ENCODE results near the gene BCAR1.

DNA sequence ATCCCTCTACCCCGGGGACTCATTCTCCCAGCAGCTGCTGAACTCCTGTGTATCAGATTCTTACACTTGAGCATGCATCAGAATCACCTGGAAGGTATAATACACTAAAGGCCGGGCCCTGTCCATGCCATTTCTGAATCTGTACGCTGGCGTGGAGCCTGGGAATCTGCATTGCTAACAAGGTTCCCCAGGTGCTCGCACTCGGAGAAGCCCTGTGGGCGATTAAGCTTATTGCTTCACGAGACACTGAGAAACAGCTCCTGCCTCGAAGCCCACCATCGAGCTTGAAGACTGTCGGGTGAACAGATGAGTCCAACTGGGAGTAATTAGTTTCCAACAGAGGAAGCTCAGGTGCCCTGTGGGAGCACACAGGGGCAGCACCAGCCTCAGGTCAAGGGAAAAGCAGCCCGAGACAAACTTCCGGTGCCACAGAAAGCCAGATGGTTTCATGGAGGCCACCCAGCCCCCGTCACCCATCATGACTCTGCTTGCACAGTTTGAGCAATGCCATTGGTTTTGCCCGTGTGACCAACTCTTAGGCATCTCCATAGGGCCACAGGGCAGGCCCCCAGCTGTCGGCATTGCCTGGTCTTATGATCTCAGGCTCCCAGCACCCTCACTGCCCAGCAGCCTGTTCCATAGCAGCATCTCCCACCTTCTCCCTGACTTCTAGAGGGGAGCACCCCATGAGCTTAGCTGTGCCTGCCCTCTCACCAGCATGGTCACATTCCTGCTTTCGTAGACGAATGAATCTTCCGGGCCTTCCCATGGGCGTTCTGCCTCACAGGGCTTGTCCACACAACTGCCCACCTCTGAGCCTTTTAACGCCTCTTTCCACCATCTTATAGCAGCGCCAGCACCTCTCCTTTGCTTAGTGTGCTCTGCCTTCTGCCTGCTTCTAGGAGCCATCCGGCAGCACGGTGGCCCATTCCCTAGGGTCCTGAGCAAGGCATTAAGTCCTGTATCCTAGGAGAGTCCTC is 55.3 kb downstream of the BCAR1 start:
- TF ChIP-seq POLR2AphosphoS5 (IDR thresholded peaks at IDR 0.05; ENCODE audit: low read depth, low read length) (no peak), FOXP2 (optimal IDR thresholded peaks at IDR 0.05; ENCODE audit: borderline replicate concordance, extremely low read depth, extremely low read length, insufficient read depth) (no peak), TAF1 (IDR thresholded peaks at IDR 0.05; ENCODE audit: borderline replicate concordance, insufficient read depth, low read length) (no peak), SIN3A (IDR thresholded peaks at IDR 0.05; ENCODE audit: borderline replicate concordance, insufficient read depth, low read length) (no peak)
- TF ChIP-seq, protein P1, sequence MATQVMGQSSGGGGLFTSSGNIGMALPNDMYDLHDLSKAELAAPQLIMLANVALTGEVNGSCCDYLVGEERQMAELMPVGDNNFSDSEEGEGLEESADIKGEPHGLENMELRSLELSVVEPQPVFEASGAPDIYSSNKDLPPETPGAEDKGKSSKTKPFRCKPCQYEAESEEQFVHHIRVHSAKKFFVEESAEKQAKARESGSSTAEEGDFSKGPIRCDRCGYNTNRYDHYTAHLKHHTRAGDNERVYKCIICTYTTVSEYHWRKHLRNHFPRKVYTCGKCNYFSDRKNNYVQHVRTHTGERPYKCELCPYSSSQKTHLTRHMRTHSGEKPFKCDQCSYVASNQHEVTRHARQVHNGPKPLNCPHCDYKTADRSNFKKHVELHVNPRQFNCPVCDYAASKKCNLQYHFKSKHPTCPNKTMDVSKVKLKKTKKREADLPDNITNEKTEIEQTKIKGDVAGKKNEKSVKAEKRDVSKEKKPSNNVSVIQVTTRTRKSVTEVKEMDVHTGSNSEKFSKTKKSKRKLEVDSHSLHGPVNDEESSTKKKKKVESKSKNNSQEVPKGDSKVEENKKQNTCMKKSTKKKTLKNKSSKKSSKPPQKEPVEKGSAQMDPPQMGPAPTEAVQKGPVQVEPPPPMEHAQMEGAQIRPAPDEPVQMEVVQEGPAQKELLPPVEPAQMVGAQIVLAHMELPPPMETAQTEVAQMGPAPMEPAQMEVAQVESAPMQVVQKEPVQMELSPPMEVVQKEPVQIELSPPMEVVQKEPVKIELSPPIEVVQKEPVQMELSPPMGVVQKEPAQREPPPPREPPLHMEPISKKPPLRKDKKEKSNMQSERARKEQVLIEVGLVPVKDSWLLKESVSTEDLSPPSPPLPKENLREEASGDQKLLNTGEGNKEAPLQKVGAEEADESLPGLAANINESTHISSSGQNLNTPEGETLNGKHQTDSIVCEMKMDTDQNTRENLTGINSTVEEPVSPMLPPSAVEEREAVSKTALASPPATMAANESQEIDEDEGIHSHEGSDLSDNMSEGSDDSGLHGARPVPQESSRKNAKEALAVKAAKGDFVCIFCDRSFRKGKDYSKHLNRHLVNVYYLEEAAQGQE (IDR thresholded peaks at IDR 0.05; ENCODE audit: insufficient read depth in 1 of 2, low read depth in 2 of 2, low read length in 2 of 2), result no peak
